MCF 10A (cell line): Measurements from ENCODE around the gene VBP1. TPM values are rescaled to one million over a fixed set of nuclear protein-coding genes. Genes with fewer than 3 reads are reported as not detected.

Source experiments
- BruUV-seq: library from RNA; stranded (reverse); fragments of 400-500 nt; replicated peaks from 2 replicates; lab custom pipeline; 2021; lab: Mats Ljungman, UMichigan
- CTCF ChIA-PET: fragments of 300-600 bp; sonication (Branson Sonifier 250); formaldehyde crosslinking; extraction: SDS; loops from one replicate; lab custom pipeline; 2021; ENCODE audit warnings: antibody characterized with exemption, inconsistent platforms; lab: Yijun Ruan, JAX
- POLR2A ChIA-PET: fragments of 300-600, 350-650 bp; sonication (Branson Sonifier 250); formaldehyde crosslinking; extraction: SDS; loops from one replicate; lab custom pipeline; 2020; ENCODE audit warnings: antibody characterized with exemption, inconsistent platforms; lab: Yijun Ruan, JAX
- DNase-seq: peaks from one replicate; pipeline ENCODE4 v3.0.0-alpha.2; 2018; ENCODE audit not compliant: unreplicated experiment
- H3K27ac Mint-ChIP-seq: one replicate; pipeline ENCODE4 v1.8.0; 2022; ENCODE audit warnings: mild to moderate bottlenecking, low read depth, mixed read lengths; ENCODE audit not compliant: unreplicated experiment
- H3K27me3 Mint-ChIP-seq: one replicate; pipeline ENCODE4 v1.8.0; 2022; ENCODE audit warnings: mixed read lengths; ENCODE audit not compliant: insufficient read depth, unreplicated experiment
- H3K36me3 Mint-ChIP-seq: one replicate; pipeline ENCODE4 v1.8.0; 2022; ENCODE audit warnings: mild to moderate bottlenecking, moderate library complexity, mixed read lengths; ENCODE audit not compliant: insufficient read depth, unreplicated experiment
- H3K4me1 Mint-ChIP-seq: one replicate; pipeline ENCODE4 v1.8.0; 2022; ENCODE audit warnings: mixed read lengths; ENCODE audit not compliant: insufficient read depth, unreplicated experiment
- H3K4me3 Mint-ChIP-seq: one replicate; pipeline ENCODE4 v1.8.0; 2022; ENCODE audit warnings: mild to moderate bottlenecking, moderate library complexity, mixed read lengths; ENCODE audit not compliant: unreplicated experiment
- H3K9me3 Mint-ChIP-seq: one replicate; pipeline ENCODE4 v1.8.0; 2022; ENCODE audit warnings: mixed read lengths; ENCODE audit not compliant: unreplicated experiment
- intact Hi-C: fragments of 100-400 bp; cut with micrococcal nuclease; formaldehyde crosslinking; loops from 2 replicates; pipeline ENCODE4 v1.14.1; 2022
- total RNA-seq: library from RNA; stranded (reverse); gene quantifications from 2 replicates; pipeline ENCODE4 v1.2.3, GENCODE V29; 2022
- TF ChIP-seq, protein P1 (sequence below): fragments of 200-600 bp; IDR thresholded peaks from one replicate; pipeline ENCODE4 v1.8.0; 2022; ENCODE audit warnings: antibody characterized with exemption, mild to moderate bottlenecking; ENCODE audit not compliant: unreplicated experiment

VBP1 gene
- total RNA-seq, 1 experiment from 2014 or later, result 60.5 TPM

DNA sequence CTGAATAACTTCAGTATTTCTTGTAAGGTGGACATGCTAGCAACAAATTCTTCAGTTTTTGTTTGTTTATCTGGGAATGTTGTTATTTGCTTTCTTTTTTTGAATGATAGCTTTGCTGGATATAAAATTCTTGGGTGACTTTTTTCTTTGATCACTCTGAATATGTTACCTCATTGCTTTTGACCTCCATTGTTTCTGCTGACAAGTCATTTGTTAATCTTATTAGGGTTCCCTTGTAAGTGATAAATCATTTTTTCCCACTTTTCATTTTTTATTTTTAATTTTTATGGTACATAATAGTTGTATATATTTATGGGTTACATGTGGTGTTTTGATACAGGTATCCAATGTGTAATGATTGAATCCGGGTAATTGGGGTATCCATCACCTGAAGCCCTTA is 54.7 kb downstream of the VBP1 start:
- H3K4me3 Mint-ChIP-seq, result no peak overlapping the region
- intact Hi-C loops, result no loop called here
- H3K27ac Mint-ChIP-seq, result no peak overlapping the region
- ChIA-PET CTCF (no interaction called here), POLR2A (interaction anchor here (0.6 kb wide), 1 partner anchor 468 kb away, joined by 5 read pairs; no protein-coding TSS in a partner anchor)
- H3K27me3 Mint-ChIP-seq, result no peaks in the 10 kb centered on the region
- no peaks in the 10 kb centered on the region for H3K36me3 Mint-ChIP-seq
- no peak for DNase-seq
- H3K4me1 Mint-ChIP-seq, result no peaks in the 10 kb centered on the region
- peaks cover 8% of the 10 kb centered on the region for H3K9me3 Mint-ChIP-seq
- TF ChIP-seq, protein P1, sequence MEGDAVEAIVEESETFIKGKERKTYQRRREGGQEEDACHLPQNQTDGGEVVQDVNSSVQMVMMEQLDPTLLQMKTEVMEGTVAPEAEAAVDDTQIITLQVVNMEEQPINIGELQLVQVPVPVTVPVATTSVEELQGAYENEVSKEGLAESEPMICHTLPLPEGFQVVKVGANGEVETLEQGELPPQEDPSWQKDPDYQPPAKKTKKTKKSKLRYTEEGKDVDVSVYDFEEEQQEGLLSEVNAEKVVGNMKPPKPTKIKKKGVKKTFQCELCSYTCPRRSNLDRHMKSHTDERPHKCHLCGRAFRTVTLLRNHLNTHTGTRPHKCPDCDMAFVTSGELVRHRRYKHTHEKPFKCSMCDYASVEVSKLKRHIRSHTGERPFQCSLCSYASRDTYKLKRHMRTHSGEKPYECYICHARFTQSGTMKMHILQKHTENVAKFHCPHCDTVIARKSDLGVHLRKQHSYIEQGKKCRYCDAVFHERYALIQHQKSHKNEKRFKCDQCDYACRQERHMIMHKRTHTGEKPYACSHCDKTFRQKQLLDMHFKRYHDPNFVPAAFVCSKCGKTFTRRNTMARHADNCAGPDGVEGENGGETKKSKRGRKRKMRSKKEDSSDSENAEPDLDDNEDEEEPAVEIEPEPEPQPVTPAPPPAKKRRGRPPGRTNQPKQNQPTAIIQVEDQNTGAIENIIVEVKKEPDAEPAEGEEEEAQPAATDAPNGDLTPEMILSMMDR, result no peak
- BruUV-seq, result no TSS peak

DNA sequence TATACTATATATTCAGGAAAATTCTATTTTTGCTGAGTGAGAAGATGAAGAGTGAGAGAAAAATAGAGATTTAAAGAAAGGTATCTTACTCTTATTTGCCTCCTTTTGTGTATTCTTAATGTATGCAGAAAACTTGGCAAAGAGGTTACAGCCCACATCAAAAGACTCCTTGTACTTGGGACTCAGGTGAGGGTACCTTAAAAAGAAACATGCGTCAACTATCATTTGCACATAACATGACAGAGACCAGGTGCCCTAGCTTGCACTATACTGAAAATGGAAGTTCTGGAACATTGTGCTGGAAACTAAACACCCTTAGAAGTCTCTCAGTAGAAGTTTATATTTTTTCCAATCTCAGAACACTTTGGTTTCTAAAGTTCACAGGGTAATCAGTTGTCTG is 63.6 kb downstream of the VBP1 start:
- no peaks in the 10 kb centered on the region for H3K4me1 Mint-ChIP-seq
- peaks cover 24% of the 10 kb centered on the region for H3K9me3 Mint-ChIP-seq
- POLR2A ChIA-PET, result no interaction called here
- BruUV-seq, result no TSS peak
- DNase-seq, result no peak
- H3K4me3 Mint-ChIP-seq, result no peak overlapping the region
- H3K27ac Mint-ChIP-seq, result no peak overlapping the region
- intact Hi-C loops, result no loop called here
- no peaks in the 10 kb centered on the region for H3K27me3 Mint-ChIP-seq
- CTCF ChIA-PET, result interaction anchor here (1.2 kb wide), 1 partner anchor 186 kb away, joined by 3 read pairs; no protein-coding TSS in a partner anchor
- no peaks in the 10 kb centered on the region for H3K36me3 Mint-ChIP-seq
- TF ChIP-seq, protein P1, result no peak

Other genes starting within 250 kb of the VBP1 start
- gene F8, start 193.7 kb upstream of the VBP1 start, total RNA-seq, result 5.3 and 6.1 TPM in 2 replicates
- 54.8 and 70.2 TPM in 2 replicates for gene FUNDC2, start 189.6 kb upstream of the VBP1 start, total RNA-seq
- gene CMC4, start 145.3 kb upstream of the VBP1 start, total RNA-seq, result 8.0 and 10.1 TPM in 2 replicates
- gene MTCP1, start 145.3 kb upstream of the VBP1 start, total RNA-seq, result 21.3 and 32.2 TPM in 2 replicates
- gene BRCC3, start 145.0 kb upstream of the VBP1 start, total RNA-seq, result 21.1 and 22.9 TPM in 2 replicates
- 5.0 and 6.0 TPM in 2 replicates for gene RAB39B, start 48.0 kb downstream of the VBP1 start, total RNA-seq
- 6.0 and 9.2 TPM in 2 replicates for gene CLIC2, start 118.2 kb downstream of the VBP1 start, total RNA-seq
- gene F8A2, start 165.6 kb downstream of the VBP1 start, total RNA-seq, result not detected in 2 replicates
- 2.8 and 4.0 TPM in 2 replicates for gene F8A3, start 242.2 kb downstream of the VBP1 start, total RNA-seq